ENCODE results near the gene BTF3. TPM values are rescaled to one million over a fixed set of nuclear protein-coding genes. Genes with fewer than 3 reads are reported as not detected.

BTF3 gene
- polyA plus RNA-seq: 452 and 455 TPM in 2 replicates

DNA sequence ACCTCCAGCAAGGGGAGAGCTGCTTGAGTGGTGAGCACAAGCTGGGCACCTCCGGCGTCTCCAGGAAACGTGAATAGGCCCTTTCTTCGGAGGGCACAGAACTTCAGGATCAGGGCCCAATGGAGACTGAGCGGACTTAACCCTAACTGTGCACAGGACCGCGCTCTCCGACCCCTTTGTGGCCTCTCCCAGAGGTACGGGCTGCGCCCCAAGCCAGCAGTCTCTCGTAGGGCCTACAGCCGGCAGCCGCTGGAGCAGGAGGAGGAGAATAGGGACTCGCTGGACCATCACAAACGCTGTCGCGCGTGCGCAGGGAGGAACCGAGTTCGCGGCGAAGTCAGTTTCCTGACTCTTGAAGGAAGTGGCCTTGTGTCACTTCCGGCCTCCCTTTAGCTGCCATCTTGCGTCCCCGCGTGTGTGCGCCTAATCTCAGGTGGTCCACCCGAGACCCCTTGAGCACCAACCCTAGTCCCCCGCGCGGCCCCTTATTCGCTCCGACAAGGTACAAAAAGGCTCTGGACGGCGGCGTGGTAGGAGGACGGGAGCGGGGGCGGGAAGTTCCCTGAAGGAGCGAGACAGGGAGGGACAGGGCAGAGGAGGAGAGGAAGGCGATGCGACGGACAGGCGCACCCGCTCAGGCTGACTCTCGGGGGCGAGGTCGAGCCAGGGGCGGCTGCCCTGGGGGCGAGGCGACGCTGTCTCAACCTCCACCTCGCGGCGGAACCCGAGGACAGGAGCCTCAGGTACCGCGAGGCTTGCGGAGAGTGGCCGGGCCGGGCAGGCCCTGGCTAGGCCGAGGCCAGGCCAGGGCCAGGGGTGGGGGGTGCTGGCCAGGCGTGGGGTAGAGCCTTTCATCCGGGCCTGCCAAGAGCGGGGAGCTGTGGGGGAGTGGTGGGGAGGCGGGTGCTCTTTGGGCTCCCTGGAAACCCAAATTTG lies at the start of gene BTF3:
Gene BTF3, plus strand, starts transcription at position 386 of the 936 bp plus-strand sequence. Its CDS starts 226 bp downstream, at position 612.

DNA sequence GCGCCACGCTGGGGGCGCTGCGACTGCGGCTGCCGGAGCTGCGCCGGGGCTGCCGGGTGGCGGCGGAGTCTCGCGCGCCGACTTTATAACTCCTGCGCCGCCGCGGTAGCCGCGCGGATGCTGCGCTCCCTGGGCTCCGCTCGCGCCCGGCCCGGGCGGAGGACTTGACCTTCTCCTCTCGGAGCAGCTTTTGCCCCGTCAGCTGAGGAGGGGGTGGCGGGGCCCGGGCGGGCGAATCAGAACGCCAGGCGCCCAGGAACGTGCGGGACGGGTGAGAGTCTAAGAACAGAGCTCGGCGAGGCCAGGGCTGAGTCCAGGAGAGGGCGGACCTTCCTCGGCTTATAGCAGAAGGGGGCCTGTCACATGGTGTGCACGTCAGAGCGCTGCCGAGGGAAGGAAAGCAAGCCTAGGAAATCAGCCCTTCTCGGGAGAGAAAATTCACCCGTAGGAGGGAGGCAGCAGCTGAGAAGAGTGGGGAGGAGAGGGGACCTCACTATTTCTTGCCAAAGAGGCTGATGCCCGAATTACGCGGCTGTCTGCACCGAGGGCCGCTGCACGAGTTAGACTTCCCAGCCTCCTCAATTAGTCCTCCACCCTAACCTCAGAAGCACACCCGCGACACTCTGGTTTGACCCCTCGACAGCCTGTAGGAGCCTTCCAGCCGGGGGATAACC lies 49.6 kb upstream of the BTF3 start, which contains the start of gene FOXD1:
Gene FOXD1, minus strand, starts transcription at position 315 of the 674 bp plus-strand sequence. CDS start 415 bp downstream, outside the sequence.

Other genes starting within 250 kb of the BTF3 start
- gene FOXD1, start 49.7 kb upstream of the BTF3 start, polyA plus RNA-seq: 0.15 TPM in 1 of 2 replicates, not detected in the other
- gene ANKRA2, start 67.2 kb downstream of the BTF3 start, polyA plus RNA-seq: 23.0 and 43.2 TPM in 2 replicates
- gene UTP15, start 67.3 kb downstream of the BTF3 start, polyA plus RNA-seq: 9.8 and 18.1 TPM in 2 replicates
- gene ARHGEF28, start 127.8 kb downstream of the BTF3 start, polyA plus RNA-seq: 2.6 and 2.8 TPM in 2 replicates

Data from Purkinje cell (primary cell).